H1 (cell line): ENCODE results near the gene SMCO1. TPM values are rescaled to one million over a fixed set of nuclear protein-coding genes. Genes with fewer than 3 reads are reported as not detected.

Experiments
- CTCF ChIA-PET: fragments of 300-600 bp; sonication (Branson Sonifier 250); formaldehyde crosslinking; loops from one replicate; lab custom pipeline; 2021; ENCODE audit not compliant: partially characterized antibody; lab: Charles Lee
- POLR2A ChIA-PET: fragments of 300-600 bp; sonication (Branson Sonifier 250); formaldehyde crosslinking; loops from one replicate; lab custom pipeline; 2021; ENCODE audit warnings: inconsistent platforms; ENCODE audit not compliant: partially characterized antibody; lab: Charles Lee
- DNase-seq, 2 experiments: peaks; one replicate each; pipeline versions ENCODE4 v3.0.0 to v3.0.0-alpha.2; 2010 to 2022; ENCODE audit warnings: low spot score in 2 of 2, low read depth in 1 of 2, mixed read lengths in 1 of 2
- FAIRE-seq: peaks from 2 replicates; lab custom pipeline; 2011; peaks lifted over from hg19 to GRCh38; lab: Jason Lieb, UNC
- H2AFZ ChIP-seq: 2 replicates; pipeline ENCODE4 v1.8.1; 2012; ENCODE audit warnings: low read length, inconsistent platforms
- H2AK5ac ChIP-seq: 2 replicates; pipeline ENCODE4 v1.6.1; 2013; ENCODE audit warnings: low read depth, low read length
- H2BK120ac ChIP-seq: replicated peaks from 2 replicates; pipeline ENCODE3; 2013; ENCODE audit warnings: low read depth, low read length, inconsistent platforms
- H2BK12ac ChIP-seq: 2 replicates; pipeline ENCODE4 v1.6.1; 2013; ENCODE audit warnings: low read depth, low read length
- H2BK15ac ChIP-seq: 2 replicates; pipeline ENCODE4 v1.6.1; 2013; ENCODE audit warnings: low read length
- H2BK20ac ChIP-seq: 2 replicates; pipeline ENCODE4 v1.6.1; 2013; ENCODE audit warnings: low read length
- H2BK5ac ChIP-seq: 2 replicates; pipeline ENCODE4 v1.6.1; 2013; ENCODE audit warnings: low read depth, low read length
- H3K14ac ChIP-seq: 2 replicates; pipeline ENCODE4 v1.6.1; 2013; ENCODE audit warnings: inconsistent platforms; ENCODE audit not compliant: insufficient read length
- H3K18ac ChIP-seq: 2 replicates; pipeline ENCODE4 v1.6.1; 2013; ENCODE audit warnings: low read length; ENCODE audit errors: extremely low read depth
- H3K23ac ChIP-seq: 2 replicates; pipeline ENCODE4 v1.6.1; 2013; ENCODE audit warnings: inconsistent platforms; ENCODE audit not compliant: insufficient read length
- H3K23me2 ChIP-seq: 2 replicates; pipeline ENCODE4 v1.6.1; 2013; ENCODE audit warnings: low read depth, low read length
- H3K27ac ChIP-seq: 2 replicates; pipeline ENCODE4 v1.6.1; 2011; ENCODE audit warnings: low read depth, low read length, inconsistent platforms
- H3K27me3 ChIP-seq, 4 experiments: replicated peaks in 1 of 4; 1 replicate in 1 of 4; 2 replicates in 3 of 4; pipeline versions ENCODE4 v1.6.1 to v1.8.1; 2011 to 2013; ENCODE audit warnings: low read length in 3 of 4, mild to moderate bottlenecking in 3 of 4, inconsistent platforms in 2 of 4, mixed read lengths in 2 of 4, moderate library complexity in 1 of 4; ENCODE audit not compliant: control insufficient read depth in 3 of 4, insufficient read depth in 3 of 4; ENCODE audit errors: extremely low read depth in 1 of 4
- H3K36me3 ChIP-seq, 4 experiments: 2 replicates each; pipeline versions ENCODE4 v1.6.1 to v1.8.1; 2011 to 2013; ENCODE audit warnings: mild to moderate bottlenecking in 4 of 4, low read length in 3 of 4, moderate library complexity in 2 of 4, control low read depth in 1 of 4, inconsistent platforms in 1 of 4; ENCODE audit not compliant: insufficient read depth in 4 of 4, control insufficient read depth in 2 of 4
- H3K4ac ChIP-seq: replicated peaks from 2 replicates; pipeline ENCODE3; 2013; ENCODE audit warnings: low read length, low read depth, mixed read lengths, inconsistent platforms; ENCODE audit not compliant: insufficient read length
- H3K4me1 ChIP-seq, 4 experiments: replicated peaks in 1 of 4; 1 replicate in 1 of 4; 2 replicates in 3 of 4; pipeline versions ENCODE4 v1.6.1 to v1.8.1; 2011 to 2013; ENCODE audit warnings: low read length in 3 of 4, inconsistent platforms in 2 of 4, mixed read lengths in 1 of 4; ENCODE audit not compliant: insufficient read depth in 4 of 4, control insufficient read depth in 3 of 4
- H3K4me2 ChIP-seq, 2 experiments: 2 replicates each; pipeline versions ENCODE4 v1.6.1 to v1.8.1; 2011 to 2013; ENCODE audit warnings: low read depth in 2 of 2, low read length in 2 of 2, control low read depth in 1 of 2, inconsistent platforms in 1 of 2, mild to moderate bottlenecking in 1 of 2; ENCODE audit not compliant: insufficient read depth in 1 of 2
- H3K4me3 ChIP-seq, 4 experiments: fragments of 200-600, 300-600 bp in 1 of 4; sonication (generic), shearing (Covaris generic), sonication (Bioruptor Twin) in 1 of 4; 2 replicates each; pipeline versions ENCODE4 v1.5.1 to v1.8.1; 2011 to 2016; ENCODE audit warnings: low read length in 4 of 4, low read depth in 3 of 4, control low read depth in 2 of 4, inconsistent platforms in 2 of 4, mild to moderate bottlenecking in 2 of 4, mixed read lengths in 1 of 4, moderate library complexity in 1 of 4; ENCODE audit not compliant: insufficient read depth in 2 of 4; ENCODE audit errors: extremely low read depth in 1 of 4
- H3K56ac ChIP-seq: replicated peaks from 2 replicates; pipeline ENCODE3; 2013; ENCODE audit warnings: low read depth, mild to moderate bottlenecking, mixed read lengths, low read length, inconsistent platforms; ENCODE audit not compliant: insufficient read length
- H3K79me1 ChIP-seq: 2 replicates; pipeline ENCODE4 v1.6.1; 2013; ENCODE audit warnings: low read depth, low read length, control low read depth
- H3K79me2 ChIP-seq, 2 experiments: 2 replicates each; pipeline versions ENCODE4 v1.6.1 to v1.8.1; 2012 to 2013; ENCODE audit warnings: low read length in 2 of 2, mild to moderate bottlenecking in 2 of 2, inconsistent platforms in 1 of 2; ENCODE audit not compliant: insufficient read depth in 2 of 2, control insufficient read depth in 1 of 2
- H3K9ac ChIP-seq, 4 experiments: replicated peaks in 1 of 4; 1 replicate in 1 of 4; 2 replicates in 3 of 4; pipeline versions ENCODE4 v1.6.1 to v1.8.1; 2011 to 2013; ENCODE audit warnings: low read depth in 3 of 4, low read length in 3 of 4, control low read depth in 2 of 4, mild to moderate bottlenecking in 2 of 4, moderate library complexity in 2 of 4, inconsistent platforms in 1 of 4; ENCODE audit errors: extremely low read depth in 1 of 4
- H3K9me3 ChIP-seq, 2 experiments: 2 replicates each; pipeline versions ENCODE4 v1.6.1 to v1.8.1; 2012 to 2013; ENCODE audit warnings: mild to moderate bottlenecking in 2 of 2, moderate library complexity in 2 of 2, control low read depth in 1 of 2, inconsistent platforms in 1 of 2, low read depth in 1 of 2, low read length in 1 of 2, mixed read lengths in 1 of 2; ENCODE audit not compliant: insufficient read depth in 2 of 2
- H4K20me1 ChIP-seq, 2 experiments: replicated peaks in 1 of 2; 2 replicates each; pipeline versions ENCODE3 to v1.8.1; 2011 to 2013; ENCODE audit warnings: inconsistent platforms in 2 of 2, low read length in 2 of 2, mild to moderate bottlenecking in 1 of 2; ENCODE audit not compliant: insufficient read depth in 2 of 2, control insufficient read depth in 1 of 2
- H4K5ac ChIP-seq: 2 replicates; pipeline ENCODE4 v1.6.1; 2013; ENCODE audit warnings: low read length, low read depth, mixed read lengths, inconsistent platforms; ENCODE audit not compliant: insufficient read length
- H4K8ac ChIP-seq: 2 replicates; pipeline ENCODE4 v1.8.0; 2013; ENCODE audit warnings: mild to moderate bottlenecking, moderate library complexity, low read length, inconsistent platforms; ENCODE audit not compliant: insufficient read depth; ENCODE audit errors: extremely low read depth
- H4K91ac ChIP-seq: replicated peaks from 2 replicates; pipeline ENCODE3; 2013; ENCODE audit warnings: low read length, mixed read lengths, inconsistent platforms; ENCODE audit not compliant: insufficient read length
- ASH2L ChIP-seq: fragments of 200-600, 300-600 bp; sonication (generic); IDR thresholded peaks from one replicate; pipeline ENCODE4 v1.7.1; 2017; ENCODE audit warnings: low read length
- NRF1 ChIP-seq: IDR thresholded peaks from 2 replicates; pipeline ENCODE4 v1.6.1; 2011; ENCODE audit warnings: mild to moderate bottlenecking, low read depth, low read length, improper control_type of control experiment
- PHF8 ChIP-seq: fragments of 200-600 bp; sonication (generic); conservative IDR thresholded peaks from 2 replicates; pipeline ENCODE4 v1.7.1; 2012; ENCODE audit warnings: low read depth, mild to moderate bottlenecking, inconsistent platforms, low read length, moderate library complexity
- POU5F1 ChIP-seq: IDR thresholded peaks from 2 replicates; pipeline ENCODE4 v1.6.1; 2011; ENCODE audit warnings: low read depth, mild to moderate bottlenecking, low read length, moderate library complexity
- SIRT6 ChIP-seq: IDR thresholded peaks from one replicate; pipeline ENCODE4 v1.7.1; 2012; ENCODE audit warnings: low read length, inconsistent platforms
- TAF1 ChIP-seq: IDR thresholded peaks from 2 replicates; pipeline ENCODE4 v1.6.1; 2011; ENCODE audit warnings: mild to moderate bottlenecking, low read depth, low read length
- TBP ChIP-seq: IDR thresholded peaks from 2 replicates; pipeline ENCODE4 v1.6.1; 2011; ENCODE audit warnings: low read depth, low read length, improper control_type of control experiment
- TCF12 ChIP-seq: IDR thresholded peaks from 2 replicates; pipeline ENCODE4 v1.6.1; 2011; ENCODE audit warnings: low read depth, mild to moderate bottlenecking, low read length
- YY1 ChIP-seq: IDR thresholded peaks from 2 replicates; pipeline ENCODE4 v1.6.1; 2011; ENCODE audit warnings: low read depth, mild to moderate bottlenecking, low read length
- WGBS, 2 experiments: shearing (Covaris generic) in 1 of 2; methylation state at CpG; one replicate each; pipeline versions ENCODE4 v1.1.6 to v1.1.7; 2013 to 2015; ENCODE audit warnings: low lambda C conversion rate in 2 of 2, mixed read lengths in 2 of 2, inconsistent platforms in 1 of 2, low coverage in 1 of 2, missing lambda C conversion rate in 1 of 2; ENCODE audit not compliant: insufficient replicate concordance in 2 of 2, insufficient coverage in 1 of 2, insufficient read length in 1 of 2; ENCODE audit errors: extremely low coverage in 1 of 2, missing lambda C conversion rate in 1 of 2; 5-methylcytosine and 5-hydroxymethylcytosine counted together
- polyA plus RNA-seq, 7 experiments: library from polyadenylated mRNA; depleted of rRNA in 3 of 7; stranded (reverse) in 5 of 7; unstranded in 2 of 7; fragments of >200 nt in 5 of 7; fragments of 200-250 nt in 2 of 7; gene quantifications; 1 replicate in 5 of 7; 2 replicates in 1 of 7; 4 replicates in 1 of 7; pipeline versions ENCODE4 v1.2.1 to v1.2.3, GENCODE V29; 2011 to 2013; ENCODE audit warnings: missing spikeins in 2 of 7, mixed read lengths in 2 of 7
- total RNA-seq: library from RNA; stranded (reverse); fragmentation: NEBNext Ultra II Directional; extraction: Animal tissue kit (Norgen Biotek cat#: 25700); gene quantifications from 2 replicates; pipeline ENCODE4 v1.2.1, GENCODE V29; 2021

The SMCO1 gene
- total and polyA plus RNA-seq, 2 of the 8 experiments (the other 6 are each of a cell fraction or from before 2014, with no cell fraction given): 0.03 TPM; not detected in 1

- no peak overlapping the region for H2BK5ac ChIP-seq
- no peaks in the 10 kb centered on the region for H4K20me1 ChIP-seq
- no peak overlapping the region for H2BK20ac ChIP-seq
- CTCF ChIA-PET: interaction anchor here (0.9 to 1.3 kb wide), 4 partner anchors 12 to 57 kb away, joined by 3 to 5 read pairs (median 3); no protein-coding TSS in a partner anchor
- FAIRE-seq (no peak), DNase-seq (no peak)
- no peak overlapping the region for H3K4me3 ChIP-seq
- no peak overlapping the region for H3K9ac ChIP-seq
- no peak overlapping the region for H2BK120ac ChIP-seq
- no peak overlapping the region for H3K4ac ChIP-seq
- H3K23ac ChIP-seq: no peak overlapping the region
- no peak overlapping the region for H4K91ac ChIP-seq
- H4K8ac ChIP-seq: no peak overlapping the region
- H3K9me3 ChIP-seq: peaks cover 0 to 4% of the 10 kb centered on the region in 2 experiments; a peak in 1 of 4 replicates
- no peaks in the 10 kb centered on the region for H3K79me2 ChIP-seq
- POLR2A ChIA-PET: no interaction called here
- no peak for TF ChIP-seq YY1
- TF ChIP-seq PHF8: no peak
- no peak for TF ChIP-seq TBP
- TF ChIP-seq TAF1: no peak
- no peak for TF ChIP-seq NRF1
- no peak for TF ChIP-seq SIRT6
- no peak for TF ChIP-seq ASH2L
- TF ChIP-seq TCF12: no peak
- no peak for TF ChIP-seq POU5F1
- WGBS, 2 experiments: 94% methylated on average over 6 of the region's 6 CpGs; no CpG with 5 or more reads in 1 of the 2 experiments
- H2BK12ac ChIP-seq: no peak overlapping the region
- H2AFZ ChIP-seq: no peak overlapping the region
- no peaks in the 10 kb centered on the region; a peak in 1 of 7 replicates for H3K4me1 ChIP-seq
- H3K27me3 ChIP-seq: peaks cover 0 to 2% (median 0%) of the 10 kb centered on the region in 4 experiments; a peak in 1 of 7 replicates
- H3K56ac ChIP-seq: no peak overlapping the region
- H3K79me1 ChIP-seq: no peaks in the 10 kb centered on the region
- no peak overlapping the region for H2BK15ac ChIP-seq
- H2AK5ac ChIP-seq: no peak overlapping the region
- H3K14ac ChIP-seq: no peak overlapping the region
- no peak overlapping the region for H3K18ac ChIP-seq
- H3K36me3 ChIP-seq: no peaks in the 10 kb centered on the region
- H3K27ac ChIP-seq: no peak overlapping the region
- H3K4me2 ChIP-seq: no peak overlapping the region
- no peak overlapping the region for H4K5ac ChIP-seq
- no peaks in the 10 kb centered on the region for H3K23me2 ChIP-seq
These were observed 26.7 kb upstream of the SMCO1 start for GRCh38 chr3:196541684-196542445.
